Measurements from ENCODE around the gene SLC15A3. TPM values are rescaled to one million over a fixed set of nuclear protein-coding genes. Genes with fewer than 3 reads are reported as not detected.

Gene SLC15A3
- total RNA-seq, 1 experiment from 2014 or later = 0.43 TPM

GRCh38 chr11:60959431-60959830, 7.5 kb upstream of the SLC15A3 start:
- no peak for TF ChIP-seq CTCF (IDR thresholded peaks at IDR 0.05; ENCODE audit: insufficient read depth in 1 of 2, low read depth in 1 of 2, low read length in 1 of 2, severe bottlenecking in 1 of 2, unreplicated experiment in 1 of 2)
- Mint-ChIP-seq H3K4me3 (ENCODE audit: unreplicated experiment) (no peak overlapping the region), H3K27me3 (ENCODE audit: insufficient read depth, unreplicated experiment) (no peaks in the 10 kb centered on the region), H3K9me3 (ENCODE audit: unreplicated experiment) (no peaks in the 10 kb centered on the region), H3K36me3 (ENCODE audit: insufficient read depth, unreplicated experiment) (no peaks in the 10 kb centered on the region), H3K4me1 (ENCODE audit: low read depth, unreplicated experiment) (peaks cover 6% of the 10 kb centered on the region), H3K27ac (ENCODE audit: unreplicated experiment) (no peak overlapping the region)
- Histone ChIP-seq H3K9me3 (no peaks in the 10 kb centered on the region), H3K4me1 (peaks cover 11% of the 10 kb centered on the region), H3K27me3 (replicated peaks; ENCODE audit: control insufficient read depth, insufficient read depth, low read length) (no peaks in the 10 kb centered on the region), H3K36me3 (ENCODE audit: control insufficient read depth, insufficient read depth, low read length) (no peaks in the 10 kb centered on the region), H3K4me3 (ENCODE audit: low read depth, low read length) (no peak overlapping the region)
- no peak for DNase-seq
- CTCF ChIA-PET = no interaction called here
- POLR2A ChIA-PET = no interaction called here
- intact Hi-C loops (cut with micrococcal nuclease; ENCODE audit: unreplicated experiment) = no loop called here
- no TSS peak for BruUV-seq (replicated peaks)

- intact Hi-C loops (cut with micrococcal nuclease; ENCODE audit: unreplicated experiment) = no loop called here
- no peaks in the 10 kb centered on the region for H3K9me3 Mint-ChIP-seq (ENCODE audit: unreplicated experiment)
- Histone ChIP-seq H3K9me3 (no peaks in the 10 kb centered on the region), H3K27me3 (replicated peaks; ENCODE audit: control insufficient read depth, insufficient read depth, low read length) (no peaks in the 10 kb centered on the region), H3K36me3 (ENCODE audit: control insufficient read depth, insufficient read depth, low read length) (no peaks in the 10 kb centered on the region), H3K4me1 (peaks cover 14% of the 10 kb centered on the region), H3K4me3 (ENCODE audit: low read depth, low read length) (no peak overlapping the region)
- BruUV-seq (replicated peaks) = no TSS peak
- DNase-seq = no peak
- no peak overlapping the region for H3K27ac Mint-ChIP-seq (ENCODE audit: unreplicated experiment)
- no peak for TF ChIP-seq CTCF (IDR thresholded peaks at IDR 0.05; ENCODE audit: insufficient read depth in 1 of 2, low read depth in 1 of 2, low read length in 1 of 2, severe bottlenecking in 1 of 2, unreplicated experiment in 1 of 2)
- no peak overlapping the region for H3K4me3 Mint-ChIP-seq (ENCODE audit: unreplicated experiment)
- CTCF ChIA-PET = no interaction called here
- H3K27me3 Mint-ChIP-seq (ENCODE audit: insufficient read depth, unreplicated experiment) = no peaks in the 10 kb centered on the region
- no peaks in the 10 kb centered on the region for H3K36me3 Mint-ChIP-seq (ENCODE audit: insufficient read depth, unreplicated experiment)
- POLR2A ChIA-PET = no interaction called here
- peaks cover 15% of the 10 kb centered on the region for H3K4me1 Mint-ChIP-seq (ENCODE audit: low read depth, unreplicated experiment)
Measured at GRCh38 chr11:60957188-60957587, 5.2 kb upstream of the SLC15A3 start.

GRCh38 chr11:60955571-60955970, 3.6 kb upstream of the SLC15A3 start:
- TF ChIP-seq CTCF (IDR thresholded peaks at IDR 0.05; ENCODE audit: insufficient read depth in 1 of 2, low read depth in 1 of 2, low read length in 1 of 2, severe bottlenecking in 1 of 2, unreplicated experiment in 1 of 2) = no peak
- POLR2A ChIA-PET = no interaction called here
- H3K4me3 Mint-ChIP-seq (ENCODE audit: unreplicated experiment) = no peak overlapping the region
- H3K27me3 Mint-ChIP-seq (ENCODE audit: insufficient read depth, unreplicated experiment) = no peaks in the 10 kb centered on the region
- no peak for DNase-seq
- no peak overlapping the region for H3K27ac Mint-ChIP-seq (ENCODE audit: unreplicated experiment)
- CTCF ChIA-PET = no interaction called here
- Histone ChIP-seq H3K27me3 (replicated peaks; ENCODE audit: control insufficient read depth, insufficient read depth, low read length) (no peaks in the 10 kb centered on the region), H3K4me1 (peaks cover 14% of the 10 kb centered on the region), H3K9me3 (no peaks in the 10 kb centered on the region), H3K4me3 (ENCODE audit: low read depth, low read length) (no peak overlapping the region), H3K36me3 (ENCODE audit: control insufficient read depth, insufficient read depth, low read length) (no peaks in the 10 kb centered on the region)
- intact Hi-C loops (cut with micrococcal nuclease; ENCODE audit: unreplicated experiment) = no loop called here
- H3K9me3 Mint-ChIP-seq (ENCODE audit: unreplicated experiment) = no peaks in the 10 kb centered on the region
- H3K4me1 Mint-ChIP-seq (ENCODE audit: low read depth, unreplicated experiment) = peaks cover 19% of the 10 kb centered on the region
- no TSS peak for BruUV-seq (replicated peaks)
- no peaks in the 10 kb centered on the region for H3K36me3 Mint-ChIP-seq (ENCODE audit: insufficient read depth, unreplicated experiment)

All from Caco-2 (cell line).